Activated CD8-positive, alpha-beta memory T cell treated with anti-CD3 and anti-CD28 coated beads, Interleukin-2, amount 50 U/mL, for 4 hours (primary cell): ENCODE measurements around the gene FEV.

Experiments
- DNase-seq: peaks from one replicate; pipeline ENCODE4 v3.0.0-alpha.2; 2020

FEV gene

DNA sequence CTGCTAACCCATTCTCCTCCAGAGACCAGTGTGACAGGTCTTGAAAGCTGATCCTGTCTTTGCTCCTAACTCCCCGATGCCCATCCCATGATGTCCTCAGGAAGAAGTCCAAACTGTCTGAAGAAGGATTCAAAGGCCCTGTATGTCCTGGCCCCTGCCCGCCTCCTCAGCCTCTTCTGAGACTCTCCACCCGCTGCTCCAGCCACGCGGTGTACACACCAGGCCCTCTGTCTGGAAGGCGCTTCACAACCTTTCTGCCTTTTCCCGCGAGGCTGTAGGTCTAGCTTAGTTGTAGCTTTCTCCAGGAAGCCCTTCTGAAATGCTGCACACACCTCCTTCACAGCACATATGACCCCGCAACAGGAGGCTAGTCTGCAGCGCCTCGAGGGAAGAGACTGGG, 31.7 kb upstream of the FEV start:
- no peak for DNase-seq

DNA sequence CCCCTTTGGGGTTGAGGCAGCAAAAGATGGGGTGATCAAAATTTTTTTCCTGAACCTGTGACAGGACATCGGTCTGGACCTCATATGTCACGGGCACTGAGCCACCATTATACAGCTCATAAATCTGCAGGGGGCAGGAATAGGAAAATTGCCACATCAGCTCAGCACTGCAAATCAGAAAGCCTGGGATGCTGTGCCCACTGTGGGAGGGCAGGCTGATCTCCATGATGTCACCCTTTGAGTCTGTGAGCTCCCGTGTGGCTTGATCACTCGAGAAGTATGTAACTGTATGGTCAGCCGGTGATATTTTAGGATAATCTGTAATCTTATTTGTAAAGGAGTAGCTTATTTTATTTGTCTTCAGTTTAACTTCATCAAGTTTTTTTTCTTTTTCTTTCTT, 25.9 kb upstream of the FEV start:
- no peak for DNase-seq

DNA sequence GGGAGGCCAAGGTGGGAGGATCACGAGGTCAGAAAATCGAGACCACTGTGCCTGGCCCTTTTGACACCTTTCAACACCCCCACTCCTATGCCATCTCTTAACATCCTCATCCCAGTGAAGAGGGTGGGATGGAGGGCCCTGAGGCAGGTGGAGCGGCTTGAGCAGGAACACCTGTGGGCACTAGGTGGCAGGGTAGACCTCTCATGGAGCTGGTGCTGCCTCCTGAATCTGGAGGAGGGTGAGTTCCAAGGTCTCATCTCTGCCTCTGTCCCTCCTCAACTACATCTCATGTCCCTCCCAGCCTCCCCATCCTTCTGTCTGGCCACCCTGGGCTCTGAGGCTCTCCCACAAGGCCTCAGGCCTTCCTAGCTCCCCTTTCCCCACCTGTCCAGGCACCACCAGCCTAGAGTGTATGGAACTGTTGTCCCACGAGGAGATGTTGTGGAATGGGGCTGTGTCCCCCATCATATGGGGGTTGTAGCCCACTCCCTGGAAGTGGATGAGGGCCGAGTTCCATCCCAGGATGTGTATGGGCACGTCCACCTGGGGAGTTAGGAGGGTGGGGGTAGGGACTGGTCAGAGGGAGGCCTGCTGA, 25.3 kb upstream of the FEV start:
- DNase-seq, result no peak

DNA sequence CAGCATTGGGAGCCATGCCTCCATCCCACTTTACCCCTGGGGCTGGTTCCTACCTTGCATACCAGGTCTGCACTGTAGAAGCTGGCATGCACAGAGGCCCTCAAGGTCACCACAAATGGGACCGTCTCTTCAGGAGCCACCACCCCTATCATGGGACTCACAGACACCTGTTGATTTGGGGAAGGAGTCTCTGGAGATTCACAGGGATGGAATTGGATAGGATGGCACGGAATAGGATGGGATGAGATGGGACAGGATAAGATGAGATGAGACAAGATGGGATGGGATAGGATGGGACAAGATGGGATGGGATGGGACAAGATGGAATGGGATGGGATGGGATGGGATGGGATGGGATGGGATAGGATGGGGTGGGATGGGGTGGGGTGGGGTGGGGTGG, 24.3 kb upstream of the FEV start:
- DNase-seq, result no peak

DNA sequence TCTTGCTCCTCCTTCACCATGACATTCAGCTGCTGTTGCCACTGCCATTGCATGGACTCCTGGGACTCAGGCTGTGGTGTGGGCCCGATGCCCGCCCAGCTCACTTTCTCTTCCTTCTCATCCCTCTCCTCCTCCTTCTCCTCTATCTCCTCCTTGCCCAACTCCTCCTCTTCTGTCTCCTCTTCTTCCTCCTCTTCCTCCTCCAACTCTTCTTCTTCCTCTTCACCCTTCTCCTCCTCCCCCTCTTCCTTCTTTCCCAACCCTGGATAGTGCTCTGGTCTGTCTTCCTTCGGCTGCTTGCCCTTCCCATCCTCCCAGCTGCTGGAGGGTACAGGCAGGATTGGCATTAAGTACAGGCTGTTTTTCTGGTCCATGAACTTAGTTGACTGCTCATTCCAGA, 19.0 kb upstream of the FEV start:
- DNase-seq, result no peak

DNA sequence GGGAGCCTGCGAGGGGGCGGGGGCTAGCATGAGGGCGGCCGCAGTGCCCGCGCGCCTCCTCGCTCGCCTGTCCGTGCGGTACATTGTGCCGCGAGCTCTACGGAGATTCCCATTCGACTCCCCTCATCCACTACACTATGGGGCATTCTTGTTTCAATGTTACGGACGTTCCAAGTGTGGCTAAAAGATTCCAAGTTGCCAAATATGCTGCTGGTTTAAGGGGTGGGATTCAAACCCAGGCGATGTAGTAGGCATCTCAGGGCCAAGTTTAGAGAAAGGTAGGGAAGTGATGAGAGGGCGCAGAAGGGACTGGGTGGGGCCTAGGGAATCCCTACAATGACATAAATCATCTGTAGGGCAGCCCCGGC, 18.3 kb upstream of the FEV start:
- no peak for DNase-seq

DNA sequence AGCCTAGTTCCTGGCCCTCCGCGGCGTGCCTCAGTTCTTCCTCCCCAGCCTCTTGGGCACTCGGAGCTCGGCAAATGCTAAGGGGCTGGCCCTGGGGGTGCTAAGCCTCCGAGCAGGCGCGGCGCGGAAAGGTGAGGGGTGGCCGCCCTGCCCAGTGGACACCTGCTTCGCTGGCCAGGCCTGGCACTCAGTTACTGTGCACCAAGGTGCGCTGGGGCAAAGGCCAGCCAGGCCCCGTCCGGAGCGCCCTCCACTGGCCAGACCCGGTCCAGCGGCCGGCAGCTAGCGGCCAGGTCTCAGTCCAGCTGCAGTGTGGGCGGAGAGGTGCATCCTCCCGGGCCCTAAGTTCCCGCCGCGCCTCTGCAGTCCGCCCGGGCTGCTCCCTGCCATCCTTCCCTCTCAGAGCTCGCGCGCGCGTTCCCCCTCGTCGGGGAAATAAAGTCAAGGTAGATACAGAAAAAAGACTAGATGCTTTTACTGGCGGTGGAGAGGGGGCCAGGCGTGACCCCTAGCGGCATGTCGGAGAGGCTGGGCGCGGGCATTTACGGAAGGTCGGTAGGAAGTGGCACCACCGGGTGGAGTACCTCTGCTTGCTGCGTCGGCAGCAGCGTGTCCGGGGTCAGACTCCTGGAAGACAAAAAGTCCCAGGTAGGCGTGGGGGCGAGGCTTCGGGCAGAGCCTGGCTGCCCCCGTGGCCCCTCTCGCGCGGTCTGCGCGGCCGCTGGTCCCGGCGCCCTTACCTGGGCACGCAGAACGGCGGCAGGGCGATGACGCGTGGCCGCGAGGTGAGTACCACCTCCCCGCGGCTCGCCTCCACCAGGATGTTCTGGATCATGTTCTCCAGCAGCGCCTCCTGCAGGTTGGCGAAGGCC, 17.6 kb upstream of the FEV start:
- DNase-seq, result no peak

DNA sequence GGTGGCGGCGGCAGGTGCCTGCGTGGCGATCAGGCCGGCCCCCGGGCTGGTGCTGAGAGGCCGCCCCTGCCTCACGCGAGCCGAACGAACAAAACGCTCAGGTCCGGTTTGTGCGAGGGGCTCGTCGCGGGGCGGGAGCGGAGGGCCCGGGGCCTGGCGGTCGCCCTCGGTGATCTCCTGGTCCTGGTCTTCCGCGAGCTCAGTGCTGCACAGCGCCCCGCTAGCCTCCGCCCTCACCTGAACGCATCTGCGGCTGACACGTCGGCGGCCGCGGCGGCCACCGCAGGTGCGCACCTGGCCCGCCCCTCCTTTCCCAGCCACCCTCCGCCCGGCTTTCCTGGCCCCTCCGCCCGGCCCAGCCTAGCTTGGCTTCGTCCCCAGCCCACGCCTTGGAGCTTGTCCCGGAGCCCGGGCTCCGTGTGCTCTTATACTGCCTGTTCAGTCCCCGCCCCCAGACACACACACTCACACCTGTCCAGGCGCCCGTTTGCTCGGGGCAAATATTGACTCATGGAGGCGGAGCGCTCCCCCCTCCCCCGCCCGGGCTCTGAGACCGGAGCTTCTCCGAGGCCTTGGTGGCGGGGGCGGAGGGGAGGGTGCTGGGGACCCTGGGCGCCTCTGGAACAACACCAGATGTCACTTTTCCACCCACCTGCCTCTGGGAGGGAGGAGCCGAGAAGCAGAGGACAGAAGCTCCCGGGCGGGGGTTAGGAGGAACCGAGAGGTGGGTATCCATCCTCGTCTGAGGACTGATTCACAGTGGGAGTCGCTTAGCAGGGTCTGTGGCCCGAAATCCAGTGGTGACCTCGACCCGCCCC, 16.8 kb upstream of the FEV start:
- peak; percentile 59 for DNase-seq

DNA sequence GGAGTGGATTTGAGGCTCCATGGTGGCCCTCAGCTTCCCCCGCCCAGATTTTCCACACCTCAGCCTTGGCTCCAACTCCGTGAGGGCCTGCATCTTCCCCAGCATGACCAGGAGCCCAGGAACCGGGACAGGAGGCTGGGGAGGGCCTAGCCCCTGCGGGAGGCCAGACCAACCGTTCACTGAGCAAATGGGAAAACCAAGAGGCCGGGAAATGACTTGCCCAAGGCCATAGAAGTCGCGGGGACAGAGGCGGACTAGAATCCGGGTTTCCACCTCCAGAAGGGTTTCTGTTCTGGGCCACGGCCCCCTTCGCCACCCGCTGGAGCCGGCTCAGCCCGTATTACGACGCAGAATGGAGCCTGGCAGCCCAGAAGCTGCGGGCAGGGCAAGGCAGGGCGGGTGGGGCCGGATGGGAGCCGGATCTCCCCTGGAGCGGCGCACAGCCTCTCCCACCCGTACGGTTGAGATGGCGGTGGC, 16.2 kb upstream of the FEV start:
- DNase-seq, result no peak

DNA sequence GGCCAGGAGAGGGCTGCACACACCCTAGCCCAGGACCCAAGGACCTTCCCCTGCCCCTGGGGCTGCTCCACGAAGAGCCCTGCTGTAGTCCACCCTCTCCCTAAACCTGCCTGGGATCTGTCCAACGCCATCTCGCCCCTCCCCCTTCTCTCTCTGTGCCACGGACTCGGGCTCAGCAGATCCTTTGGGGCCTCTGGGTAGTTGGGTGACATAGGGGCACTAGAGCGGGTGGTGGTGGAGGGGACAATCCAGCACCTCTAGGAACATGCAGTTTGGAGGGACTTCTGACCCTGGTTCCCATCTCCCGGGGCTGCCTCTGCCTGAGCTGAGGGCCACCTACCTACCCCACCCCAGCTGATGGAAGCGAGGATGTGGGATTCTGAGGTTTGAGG, 15.6 kb upstream of the FEV start:
- no peak for DNase-seq

DNA sequence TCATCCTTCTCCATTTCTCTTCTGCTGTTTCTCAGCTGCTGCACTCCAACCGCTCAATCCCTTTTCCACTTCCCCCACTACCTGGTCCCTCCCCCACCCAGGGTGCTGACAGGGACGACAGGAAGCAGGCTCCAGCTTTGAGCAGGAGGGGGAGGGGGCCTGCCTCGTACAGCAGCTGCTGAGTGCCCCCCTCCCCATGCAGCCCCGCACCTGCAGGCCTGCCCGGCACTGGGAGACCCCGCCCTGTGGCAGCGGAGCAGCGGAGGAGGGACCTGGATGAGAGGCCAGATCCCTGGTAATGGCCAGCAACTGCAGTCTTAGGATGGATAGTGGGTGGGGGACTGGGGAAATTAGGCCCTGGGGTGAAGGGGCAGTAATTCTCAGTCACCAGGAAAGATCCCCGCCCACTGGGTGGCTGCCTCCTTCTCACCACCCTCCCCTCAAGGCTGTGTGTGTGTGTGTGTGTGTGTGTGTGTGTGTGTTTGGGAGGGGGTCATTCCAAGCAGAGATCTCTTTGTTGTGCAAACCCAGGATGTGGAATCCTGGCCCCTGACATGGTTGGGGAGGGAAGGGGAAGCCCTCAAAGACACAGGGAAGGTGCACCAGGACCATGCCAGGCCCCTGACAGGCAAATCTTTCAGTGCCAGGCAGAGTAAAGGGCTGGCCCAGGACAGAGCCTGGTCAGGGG, 15.0 kb upstream of the FEV start:
- DNase-seq, result no peak

DNA sequence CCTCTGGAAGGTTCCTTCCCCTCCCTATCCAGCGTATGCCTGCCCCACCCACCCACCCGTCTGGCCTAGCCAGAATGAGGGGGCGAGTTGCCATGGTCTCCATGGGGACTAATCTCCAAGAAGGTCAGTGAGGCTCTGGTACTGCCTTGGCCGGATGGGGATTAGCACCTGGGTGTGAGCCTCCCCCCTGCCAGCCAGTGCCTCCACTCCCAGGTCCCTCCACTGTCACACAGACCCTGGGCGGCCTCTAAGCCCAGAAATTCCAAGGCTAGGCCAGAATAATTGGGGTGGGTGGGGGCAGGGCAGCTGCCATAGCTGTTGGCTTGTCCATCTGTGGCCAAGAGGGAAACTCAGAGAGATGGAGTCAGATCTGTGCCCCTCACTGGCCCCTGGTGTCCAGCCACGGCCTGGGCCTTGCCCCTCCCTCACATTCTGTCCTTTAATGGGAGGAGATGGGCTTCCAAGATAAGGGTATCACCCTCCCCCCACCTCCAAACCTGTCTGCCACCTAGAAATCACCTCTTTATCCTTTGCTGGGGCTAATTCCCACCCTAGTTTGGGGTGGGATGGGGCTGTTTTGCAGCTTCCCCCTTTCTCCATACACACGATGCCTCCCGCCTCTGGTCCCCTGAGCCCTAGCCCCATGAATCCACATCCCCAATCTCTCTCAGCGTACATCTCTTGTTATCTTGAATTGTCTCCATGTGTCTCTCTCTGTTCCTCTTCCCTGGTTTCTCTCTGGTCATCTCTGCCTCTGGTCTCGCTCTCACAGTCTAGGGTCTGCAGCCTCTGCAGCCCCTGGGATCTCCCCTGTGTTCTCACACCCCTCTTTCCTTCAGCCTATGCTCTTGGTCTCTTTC, 14.3 kb upstream of the FEV start:
- no peak for DNase-seq

DNA sequence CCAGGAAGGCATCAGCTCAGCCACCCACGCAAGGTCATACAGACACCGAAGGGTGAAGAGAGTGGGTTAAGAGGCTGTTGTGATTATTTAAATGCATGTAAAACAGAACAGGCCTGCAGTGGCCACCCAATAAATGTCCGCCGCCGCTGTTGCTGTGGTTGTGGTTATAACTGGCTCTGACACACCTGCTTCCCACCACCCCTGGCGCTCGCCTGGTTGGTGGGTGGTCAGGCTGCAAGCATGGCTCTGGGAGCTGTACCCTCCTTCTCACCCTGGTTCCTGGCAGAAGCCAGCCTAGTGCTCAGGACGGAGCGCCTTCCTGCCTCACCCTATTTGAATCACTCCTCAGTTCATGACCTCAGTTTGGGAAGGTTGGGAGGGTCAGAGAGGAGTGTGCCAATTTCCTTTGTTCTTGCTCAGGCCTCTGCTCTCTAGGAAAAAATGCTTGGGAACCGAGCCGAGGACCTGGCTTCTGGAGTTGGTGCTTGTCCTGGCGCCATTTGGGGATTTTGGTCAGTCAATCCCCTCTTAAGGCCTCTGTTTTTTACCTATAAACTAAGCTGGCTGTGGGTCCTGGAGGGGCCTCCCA, 13.5 kb upstream of the FEV start:
- DNase-seq, result no peak

DNA sequence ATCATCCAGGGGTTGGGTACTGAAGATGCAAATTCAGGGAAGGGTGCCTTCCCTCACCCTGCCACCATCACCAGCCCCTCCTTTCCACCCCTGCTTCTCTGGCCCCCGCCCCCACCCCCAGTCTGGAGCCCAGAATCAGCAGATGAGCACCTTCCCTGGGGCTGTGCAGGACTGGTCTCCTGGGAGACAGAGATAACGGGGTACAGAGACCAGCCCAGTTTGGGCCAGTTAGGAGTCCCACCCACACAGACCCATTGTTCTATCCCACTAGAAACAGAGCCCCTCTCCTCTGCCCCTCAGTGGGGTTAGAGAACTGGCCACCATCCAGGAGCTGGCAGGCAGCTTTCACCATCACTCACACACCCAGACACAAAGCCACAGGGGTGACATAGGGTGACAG, 12.7 kb upstream of the FEV start:
- no peak for DNase-seq

DNA sequence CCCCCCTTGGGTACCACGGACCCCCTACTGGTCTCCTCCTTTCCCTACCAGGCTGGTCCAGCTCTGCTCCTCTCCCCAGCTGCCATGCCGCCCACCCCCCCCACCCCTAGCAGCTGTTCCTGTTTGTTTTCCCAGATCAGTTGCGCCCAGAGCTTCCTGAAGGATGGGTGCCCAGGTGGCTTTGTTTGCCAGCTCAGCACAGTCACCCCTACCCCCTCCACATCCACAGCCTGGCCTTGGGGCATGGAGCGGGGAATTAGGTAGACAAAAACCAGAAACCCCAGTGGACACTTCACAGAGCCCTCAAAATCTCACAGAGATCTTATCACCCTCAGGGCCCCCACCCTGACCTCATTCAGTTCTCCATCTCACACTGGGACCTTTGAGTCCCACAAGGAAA, 12.0 kb upstream of the FEV start:
- DNase-seq, result no peak

DNA sequence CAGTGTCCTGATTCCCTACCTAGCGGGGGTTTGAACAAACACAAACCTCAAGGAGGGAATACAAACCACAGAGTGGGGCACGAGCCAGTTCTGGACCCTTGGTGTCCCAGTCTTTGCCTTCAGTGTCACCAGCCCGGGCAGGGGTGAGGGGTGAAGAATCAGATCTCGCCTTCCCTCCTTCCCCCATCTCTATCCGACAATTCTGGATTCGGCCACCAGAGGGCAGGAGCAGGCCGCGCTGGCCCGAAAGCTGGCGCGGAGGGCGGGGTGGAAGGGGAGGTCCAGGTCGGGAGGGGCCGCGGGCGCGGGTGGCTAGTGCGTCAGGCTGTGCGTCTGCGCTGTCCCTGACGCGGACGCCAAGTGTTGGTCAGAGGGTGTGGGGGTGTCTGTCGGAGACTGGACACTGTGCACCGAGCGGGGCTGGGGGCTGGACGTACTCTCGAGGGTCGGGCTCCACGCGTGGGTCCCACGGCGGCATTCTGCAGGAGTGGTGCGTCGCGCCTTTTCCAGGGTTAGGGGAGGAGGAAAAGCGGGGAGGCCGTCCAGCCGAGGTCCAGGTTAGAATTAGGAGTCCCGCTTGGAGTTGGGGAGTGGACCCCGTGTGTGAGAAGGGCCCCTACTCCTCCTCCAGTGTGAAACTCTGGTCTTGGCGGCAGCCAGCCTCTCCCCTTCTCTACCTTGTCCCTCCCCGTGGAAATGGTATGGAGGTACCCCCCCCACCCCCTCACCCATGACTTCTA, 11.2 kb upstream of the FEV start:
- DNase-seq, result peak; percentile 79

DNA sequence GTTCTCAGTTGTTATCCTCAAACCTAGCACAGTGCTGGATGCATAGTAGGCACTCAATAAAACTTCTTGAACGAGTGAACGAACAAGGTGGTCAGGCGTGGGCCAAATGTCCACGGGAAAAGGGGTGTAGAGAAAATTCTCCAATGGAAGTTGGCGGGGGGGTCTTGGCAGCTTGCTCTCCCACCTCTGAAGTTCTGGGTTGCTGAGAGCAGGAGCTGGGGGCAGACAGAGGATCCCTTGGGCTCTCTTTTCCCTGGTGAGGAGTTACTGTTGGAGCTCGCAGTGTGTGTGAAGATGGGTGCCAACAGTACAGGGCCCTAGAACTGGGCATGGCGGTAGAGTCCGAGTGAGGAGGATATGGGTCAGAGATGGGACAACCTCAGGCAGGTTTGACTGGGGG, 10.6 kb upstream of the FEV start:
- no peak for DNase-seq

DNA sequence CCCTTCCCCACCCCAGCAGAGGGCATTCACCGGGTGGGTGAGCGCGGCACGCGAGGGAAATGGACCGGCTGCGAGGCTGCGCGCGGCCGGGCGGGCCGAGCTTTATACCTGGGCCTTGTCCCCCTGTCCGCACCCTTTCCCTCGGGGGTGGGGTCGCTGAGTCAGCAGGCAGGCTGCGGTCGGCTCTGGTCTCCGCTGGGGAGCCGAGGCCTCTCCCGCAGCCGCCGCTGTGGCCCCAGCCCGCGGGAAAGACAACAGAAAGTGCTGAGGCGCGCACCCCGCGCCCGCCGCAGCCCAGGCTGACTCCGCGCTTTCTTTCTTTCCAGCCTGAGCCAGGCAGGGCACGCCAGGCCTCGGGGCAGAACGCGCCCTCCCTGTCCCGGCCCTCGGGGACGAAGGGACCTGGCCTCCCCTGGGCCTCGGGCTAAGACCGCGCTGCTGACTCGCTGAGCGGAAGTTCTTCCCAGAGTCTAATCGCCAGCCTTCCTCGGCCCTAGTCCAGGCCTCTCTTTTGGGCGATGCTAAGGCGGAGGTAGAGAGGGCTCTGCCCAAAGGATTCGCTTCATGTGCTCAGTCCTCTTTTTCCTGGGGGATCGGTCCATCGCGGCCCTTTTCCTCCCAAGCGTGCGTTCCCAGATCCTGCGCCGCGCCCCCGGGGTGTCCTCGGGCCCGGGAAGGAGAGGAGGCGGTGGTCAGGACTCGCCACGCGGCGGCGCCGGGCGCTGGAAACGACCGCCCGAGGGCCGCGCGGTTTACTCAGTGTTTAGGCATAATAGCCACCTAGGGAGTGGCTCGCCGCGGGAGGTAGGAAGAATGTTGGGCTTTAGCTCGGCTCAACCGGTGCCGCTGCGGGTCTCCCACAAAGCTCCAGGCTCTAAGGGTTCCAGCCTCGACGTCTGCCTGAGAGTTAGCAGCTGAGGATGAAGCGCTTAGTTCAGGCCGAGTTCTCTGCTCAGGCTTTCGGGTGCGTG, 8.6 kb upstream of the FEV start, which contains the start of gene CRYBA2:
TSS of gene CRYBA2 (minus strand) at position 78 of the 971 bp plus-strand sequence. CDS start 246 bp downstream, outside the sequence.
- no peak for DNase-seq

DNA sequence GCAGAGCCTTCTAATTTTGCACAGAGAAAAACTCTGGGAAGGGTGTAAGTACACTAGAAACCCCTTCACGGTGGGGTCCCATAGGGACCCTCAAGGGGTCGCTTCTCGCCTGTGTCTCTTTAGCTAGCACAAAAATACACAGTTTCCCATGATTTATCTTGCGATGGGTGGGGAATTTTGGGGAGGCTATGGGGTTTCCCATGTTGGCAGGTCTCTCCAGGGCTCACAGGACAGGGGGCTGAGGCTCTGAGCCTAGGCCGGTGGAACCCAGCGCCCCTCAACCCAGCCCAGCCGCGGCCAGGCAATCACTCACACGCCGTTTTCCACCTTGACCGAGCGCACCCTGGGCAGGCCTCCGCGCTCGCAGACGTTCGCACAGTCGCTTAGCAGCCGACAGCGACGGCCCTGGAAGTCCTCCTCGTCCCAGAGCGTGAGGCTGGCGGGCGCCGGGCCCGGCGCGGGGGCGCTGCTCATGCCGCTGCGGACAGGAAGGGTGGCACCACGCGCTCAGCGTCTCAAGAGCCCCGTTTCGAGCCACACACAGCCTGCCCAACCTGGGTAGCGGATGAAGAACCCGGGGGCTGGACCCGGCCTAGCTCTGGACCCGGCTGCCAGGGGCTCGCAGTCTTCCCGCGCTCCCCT, 7.8 kb upstream of the FEV start:
- no peak for DNase-seq
